ENCODE results near the gene ENPP1.

Gene ENPP1

GRCh38 chr6:131789219-131789618 is 18.6 kb upstream of the ENPP1 start:
- DNase-seq (ENCODE audit: extremely low spot score): no peak
- no peak for TF ChIP-seq CTCF (IDR thresholded peaks at IDR 0.05; ENCODE audit: control extremely low read depth, extremely low read depth, low read depth, missing control alignments)
- CTCF ChIA-PET: no interaction called here
- POLR2A ChIA-PET: no interaction called here

- CTCF ChIA-PET: no interaction called here
- no peak for TF ChIP-seq CTCF (IDR thresholded peaks at IDR 0.05; ENCODE audit: control extremely low read depth, extremely low read depth, low read depth, missing control alignments)
- POLR2A ChIA-PET: no interaction called here
These were observed 16.3 kb upstream of the ENPP1 start for GRCh38 chr6:131791476-131791875.

GRCh38 chr6:131792091-131792496 is 15.7 kb upstream of the ENPP1 start:
- CTCF ChIA-PET: no interaction called here
- POLR2A ChIA-PET: no interaction called here

More at GRCh38 chr6:131791476-131791875, 16.3 kb upstream of the ENPP1 start:
- no peak for DNase-seq (ENCODE audit: extremely low spot score)

GRCh38 chr6:131795366-131795765 is 12.5 kb upstream of the ENPP1 start:
- ChIA-PET POLR2A (no interaction called here), CTCF (no interaction called here)
- TF ChIP-seq CTCF (IDR thresholded peaks at IDR 0.05; ENCODE audit: control extremely low read depth, extremely low read depth, low read depth, missing control alignments): no peak
- no peak for DNase-seq (ENCODE audit: extremely low spot score)

More at GRCh38 chr6:131792091-131792496, 15.7 kb upstream of the ENPP1 start:
- no peak for TF ChIP-seq CTCF (IDR thresholded peaks at IDR 0.05; ENCODE audit: control extremely low read depth, extremely low read depth, low read depth, missing control alignments)
- DNase-seq (ENCODE audit: extremely low spot score): no peak

- TF ChIP-seq CTCF (IDR thresholded peaks at IDR 0.05; ENCODE audit: control extremely low read depth, extremely low read depth, low read depth, missing control alignments): no peak
- POLR2A ChIA-PET: no interaction called here
These were observed 5.5 kb upstream of the ENPP1 start for GRCh38 chr6:131802347-131802746.

GRCh38 chr6:131803007-131803769 is 4.6 kb upstream of the ENPP1 start:
- POLR2A ChIA-PET: no interaction called here
- TF ChIP-seq CTCF (IDR thresholded peaks at IDR 0.05; ENCODE audit: control extremely low read depth, extremely low read depth, low read depth, missing control alignments): no peak
- CTCF ChIA-PET: no interaction called here
- no peak for DNase-seq (ENCODE audit: extremely low spot score)

More at GRCh38 chr6:131802347-131802746, 5.5 kb upstream of the ENPP1 start:
- CTCF ChIA-PET: no interaction called here
- DNase-seq (ENCODE audit: extremely low spot score): no peak

All from GM10248 (cell line).